HEK293 (cell line): Measurements from ENCODE around the gene CYTH4.

Source experiments
- CTCF ChIA-PET: fragments of 350-600 bp; formaldehyde crosslinking; extraction: SDS; loops from one replicate; lab custom pipeline; 2021; ENCODE audit warnings: antibody characterized with exemption; lab: Yijun Ruan, JAX
- POLR2A ChIA-PET: fragments of 300-600 bp; formaldehyde crosslinking; extraction: SDS; loops from one replicate; lab custom pipeline; 2020; ENCODE audit warnings: antibody characterized with exemption, inconsistent platforms; lab: Yijun Ruan, JAX
- H3K27ac ChIP-seq: fragments of 200-500 bp; sonication (Bioruptor generic); 2 replicates; pipeline ENCODE4 v1.5.1; 2014; ENCODE audit warnings: low read depth, low read length, control low read depth, inconsistent platforms; ENCODE audit errors: extremely low read depth
- H3K36me3 ChIP-seq, 2 experiments: fragments of 200-500 bp in 1 of 2; sonication (Bioruptor generic) in 1 of 2; 1 replicate in 1 of 2; 2 replicates in 1 of 2; pipeline ENCODE4 v1.5.1; 2014 to 2017; ENCODE audit warnings: inconsistent platforms in 2 of 2, low read length in 2 of 2; ENCODE audit not compliant: control insufficient read depth in 2 of 2, insufficient read depth in 1 of 2
- H3K4me1 ChIP-seq: fragments of 200-500 bp; sonication (Bioruptor generic); 2 replicates; pipeline ENCODE4 v1.5.1; 2014; ENCODE audit warnings: mild to moderate bottlenecking, low read length, inconsistent platforms; ENCODE audit not compliant: control insufficient read depth, insufficient read depth
- H3K4me3 ChIP-seq: 2 replicates; pipeline ENCODE4 v1.5.1; 2011; ENCODE audit warnings: low read depth, mild to moderate bottlenecking, control low read depth, low read length, moderate library complexity
- H3K9me3 ChIP-seq: fragments of 200-500 bp; sonication (Bioruptor generic); 2 replicates; pipeline ENCODE4 v1.5.1; 2014; ENCODE audit warnings: low read depth, low read length, inconsistent platforms; ENCODE audit not compliant: control insufficient read depth, insufficient read depth
- GFI1B ChIP-seq: fragments of 450-650 bp; formaldehyde crosslinking; IDR thresholded peaks from 2 replicates; pipeline ENCODE4 v1.5.1; 2016; ENCODE audit warnings: missing biosample characterization, missing genetic modification characterization
- INSM2 ChIP-seq: fragments of 450-650 bp; formaldehyde crosslinking; IDR thresholded peaks from 2 replicates; pipeline ENCODE4 v1.5.1; 2016; ENCODE audit warnings: missing biosample characterization, missing genetic modification characterization
- RBAK ChIP-seq: fragments of 450-650 bp; formaldehyde crosslinking; IDR thresholded peaks from 2 replicates; pipeline ENCODE4 v1.5.1; 2016; ENCODE audit warnings: missing biosample characterization, missing genetic modification characterization
- SETDB1 ChIP-seq: IDR thresholded peaks from one replicate; pipeline ENCODE4 v1.6.1; 2017; ENCODE audit warnings: mild to moderate bottlenecking, low read length, moderate library complexity, mixed read lengths; ENCODE audit not compliant: insufficient read length
- SP2 ChIP-seq: fragments of 450-650 bp; formaldehyde crosslinking; IDR thresholded peaks from 2 replicates; pipeline ENCODE4 v1.5.1; 2016; ENCODE audit warnings: missing biosample characterization, missing genetic modification characterization
- TRIM28 ChIP-seq: IDR thresholded peaks from 2 replicates; pipeline ENCODE4 v1.6.1; 2011; ENCODE audit warnings: low read length, control low read depth, borderline replicate concordance
- ZFP41 ChIP-seq: fragments of 450-650 bp; formaldehyde crosslinking; IDR thresholded peaks from 2 replicates; pipeline ENCODE4 v1.5.1; 2016; ENCODE audit warnings: missing biosample characterization, missing genetic modification characterization, borderline replicate concordance
- ZNF133 ChIP-seq: fragments of 450-650 bp; formaldehyde crosslinking; IDR thresholded peaks from 2 replicates; pipeline ENCODE4 v1.5.1; 2016; ENCODE audit warnings: missing biosample characterization, missing genetic modification characterization
- ZNF48 ChIP-seq: fragments of 450-650 bp; formaldehyde crosslinking; IDR thresholded peaks from 2 replicates; pipeline ENCODE4 v1.5.1; 2016; ENCODE audit warnings: missing biosample characterization, missing genetic modification characterization
- ZNF518A ChIP-seq: fragments of 450-650 bp; formaldehyde crosslinking; conservative IDR thresholded peaks from 2 replicates; pipeline ENCODE4 v1.5.1; 2016; ENCODE audit warnings: low read depth, missing biosample characterization, missing genetic modification characterization
- ZNF529 ChIP-seq: fragments of 450-650 bp; formaldehyde crosslinking; IDR thresholded peaks from 2 replicates; pipeline ENCODE4 v1.5.1; 2017; ENCODE audit warnings: missing genetic modification characterization, missing biosample characterization; ENCODE audit not compliant: insufficient replicate concordance
- ZNF600 ChIP-seq: fragments of 450-650 bp; formaldehyde crosslinking; IDR thresholded peaks from 2 replicates; pipeline ENCODE4 v1.5.1; 2016; ENCODE audit warnings: missing biosample characterization, missing genetic modification characterization
- ZNF623 ChIP-seq: fragments of 450-650 bp; formaldehyde crosslinking; IDR thresholded peaks from 2 replicates; pipeline ENCODE4 v1.5.1; 2016; ENCODE audit warnings: missing biosample characterization, missing genetic modification characterization
- ZNF629 ChIP-seq: fragments of 450-650 bp; formaldehyde crosslinking; IDR thresholded peaks from 2 replicates; pipeline ENCODE4 v1.5.1; 2017; ENCODE audit warnings: missing biosample characterization, missing genetic modification characterization
- ZNF654 ChIP-seq: fragments of 450-650 bp; formaldehyde crosslinking; IDR thresholded peaks from 2 replicates; pipeline ENCODE4 v1.5.1; 2016; ENCODE audit warnings: low read depth, missing biosample characterization, missing genetic modification characterization
- ZNF792 ChIP-seq: fragments of 450-650 bp; formaldehyde crosslinking; IDR thresholded peaks from 2 replicates; pipeline ENCODE4 v1.5.1; 2016; ENCODE audit warnings: missing biosample characterization, missing genetic modification characterization
- ZSCAN4 ChIP-seq: fragments of 450-650 bp; formaldehyde crosslinking; IDR thresholded peaks from 2 replicates; pipeline ENCODE4 v1.5.1; 2017; ENCODE audit warnings: missing biosample characterization, missing genetic modification characterization
- TF ChIP-seq, protein P1 (sequence below): fragments of 450-650 bp; formaldehyde crosslinking; IDR thresholded peaks from 2 replicates; pipeline ENCODE4 v1.5.1; 2016; ENCODE audit warnings: missing biosample characterization, missing genetic modification characterization
- TF ChIP-seq, protein P2 (sequence below): IDR thresholded peaks from 2 replicates; pipeline ENCODE4 v1.6.1; 2011; ENCODE audit warnings: mild to moderate bottlenecking, low read depth, low read length, borderline replicate concordance
- TF ChIP-seq, protein P3 (sequence below): fragments of 450-650 bp; formaldehyde crosslinking; IDR thresholded peaks from 2 replicates; pipeline ENCODE4 v1.5.1; 2016; ENCODE audit warnings: missing biosample characterization, missing genetic modification characterization
- TF ChIP-seq, protein P4 (sequence below): fragments of 450-650 bp; formaldehyde crosslinking; IDR thresholded peaks from 2 replicates; pipeline ENCODE4 v1.5.1; 2016; ENCODE audit warnings: missing biosample characterization, missing genetic modification characterization, low read depth

Gene CYTH4

GRCh38 chr22:37254209-37254866 is 28.0 kb upstream of the CYTH4 start (continued):
- TF ChIP-seq, protein P1, sequence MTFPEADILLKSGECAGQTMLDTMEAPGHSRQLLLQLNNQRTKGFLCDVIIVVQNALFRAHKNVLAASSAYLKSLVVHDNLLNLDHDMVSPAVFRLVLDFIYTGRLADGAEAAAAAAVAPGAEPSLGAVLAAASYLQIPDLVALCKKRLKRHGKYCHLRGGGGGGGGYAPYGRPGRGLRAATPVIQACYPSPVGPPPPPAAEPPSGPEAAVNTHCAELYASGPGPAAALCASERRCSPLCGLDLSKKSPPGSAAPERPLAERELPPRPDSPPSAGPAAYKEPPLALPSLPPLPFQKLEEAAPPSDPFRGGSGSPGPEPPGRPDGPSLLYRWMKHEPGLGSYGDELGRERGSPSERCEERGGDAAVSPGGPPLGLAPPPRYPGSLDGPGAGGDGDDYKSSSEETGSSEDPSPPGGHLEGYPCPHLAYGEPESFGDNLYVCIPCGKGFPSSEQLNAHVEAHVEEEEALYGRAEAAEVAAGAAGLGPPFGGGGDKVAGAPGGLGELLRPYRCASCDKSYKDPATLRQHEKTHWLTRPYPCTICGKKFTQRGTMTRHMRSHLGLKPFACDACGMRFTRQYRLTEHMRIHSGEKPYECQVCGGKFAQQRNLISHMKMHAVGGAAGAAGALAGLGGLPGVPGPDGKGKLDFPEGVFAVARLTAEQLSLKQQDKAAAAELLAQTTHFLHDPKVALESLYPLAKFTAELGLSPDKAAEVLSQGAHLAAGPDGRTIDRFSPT = 0 out of 2 replicates have a peak, but pooled peaks have one; percentile 28
- TF ChIP-seq ZFP41 (no peak), INSM2 (tag by site-specific recombination) (no peak), RBAK (tag by site-specific recombination) (no peak), SETDB1 (no peak), ZNF623 (tag by site-specific recombination) (no peak), ZNF48 (tag by site-specific recombination) (no peak), ZNF133 (no peak), ZNF792 (tag by site-specific recombination) (no peak)
- TF ChIP-seq, protein P2, sequence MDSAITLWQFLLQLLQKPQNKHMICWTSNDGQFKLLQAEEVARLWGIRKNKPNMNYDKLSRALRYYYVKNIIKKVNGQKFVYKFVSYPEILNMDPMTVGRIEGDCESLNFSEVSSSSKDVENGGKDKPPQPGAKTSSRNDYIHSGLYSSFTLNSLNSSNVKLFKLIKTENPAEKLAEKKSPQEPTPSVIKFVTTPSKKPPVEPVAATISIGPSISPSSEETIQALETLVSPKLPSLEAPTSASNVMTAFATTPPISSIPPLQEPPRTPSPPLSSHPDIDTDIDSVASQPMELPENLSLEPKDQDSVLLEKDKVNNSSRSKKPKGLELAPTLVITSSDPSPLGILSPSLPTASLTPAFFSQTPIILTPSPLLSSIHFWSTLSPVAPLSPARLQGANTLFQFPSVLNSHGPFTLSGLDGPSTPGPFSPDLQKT = no peak
- TF ChIP-seq, protein P3, sequence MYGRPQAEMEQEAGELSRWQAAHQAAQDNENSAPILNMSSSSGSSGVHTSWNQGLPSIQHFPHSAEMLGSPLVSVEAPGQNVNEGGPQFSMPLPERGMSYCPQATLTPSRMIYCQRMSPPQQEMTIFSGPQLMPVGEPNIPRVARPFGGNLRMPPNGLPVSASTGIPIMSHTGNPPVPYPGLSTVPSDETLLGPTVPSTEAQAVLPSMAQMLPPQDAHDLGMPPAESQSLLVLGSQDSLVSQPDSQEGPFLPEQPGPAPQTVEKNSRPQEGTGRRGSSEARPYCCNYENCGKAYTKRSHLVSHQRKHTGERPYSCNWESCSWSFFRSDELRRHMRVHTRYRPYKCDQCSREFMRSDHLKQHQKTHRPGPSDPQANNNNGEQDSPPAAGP (tag by site-specific recombination) = no peak
- TF ChIP-seq, protein P4, sequence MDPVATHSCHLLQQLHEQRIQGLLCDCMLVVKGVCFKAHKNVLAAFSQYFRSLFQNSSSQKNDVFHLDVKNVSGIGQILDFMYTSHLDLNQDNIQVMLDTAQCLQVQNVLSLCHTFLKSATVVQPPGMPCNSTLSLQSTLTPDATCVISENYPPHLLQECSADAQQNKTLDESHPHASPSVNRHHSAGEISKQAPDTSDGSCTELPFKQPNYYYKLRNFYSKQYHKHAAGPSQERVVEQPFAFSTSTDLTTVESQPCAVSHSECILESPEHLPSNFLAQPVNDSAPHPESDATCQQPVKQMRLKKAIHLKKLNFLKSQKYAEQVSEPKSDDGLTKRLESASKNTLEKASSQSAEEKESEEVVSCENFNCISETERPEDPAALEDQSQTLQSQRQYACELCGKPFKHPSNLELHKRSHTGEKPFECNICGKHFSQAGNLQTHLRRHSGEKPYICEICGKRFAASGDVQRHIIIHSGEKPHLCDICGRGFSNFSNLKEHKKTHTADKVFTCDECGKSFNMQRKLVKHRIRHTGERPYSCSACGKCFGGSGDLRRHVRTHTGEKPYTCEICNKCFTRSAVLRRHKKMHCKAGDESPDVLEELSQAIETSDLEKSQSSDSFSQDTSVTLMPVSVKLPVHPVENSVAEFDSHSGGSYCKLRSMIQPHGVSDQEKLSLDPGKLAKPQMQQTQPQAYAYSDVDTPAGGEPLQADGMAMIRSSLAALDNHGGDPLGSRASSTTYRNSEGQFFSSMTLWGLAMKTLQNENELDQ (tag by site-specific recombination) = no peak
- TF ChIP-seq, all 188 proteins: peak for 7

GRCh38 chr22:37254867-37255233 is 27.5 kb upstream of the CYTH4 start:
- Histone ChIP-seq H3K4me1 (no peaks in the 10 kb centered on the region; the same call in 1 of the 2 replicates), H3K27ac (no peak overlapping the region), H3K4me3 (no peak overlapping the region), H3K36me3 (no peaks in the 10 kb centered on the region), H3K9me3 (no peaks in the 10 kb centered on the region)
- POLR2A ChIA-PET = no interaction called here
- CTCF ChIA-PET = interaction anchor here (0.6 to 1.0 kb wide), 4 partner anchors 11 to 655 kb away, joined by 3 to 6 read pairs (median 4); no protein-coding TSS in a partner anchor
- 0 out of 2 replicates have a peak, but pooled peaks have one; percentile 8 for TF ChIP-seq ZNF518A
- TF ChIP-seq TRIM28 = peak; percentile 48; the same call in 1 of the 2 replicates
- TF ChIP-seq GFI1B (tag by site-specific recombination) = no peak
- TF ChIP-seq ZNF529 (tag by site-specific recombination) = no peak
- TF ChIP-seq SP2 (tag by site-specific recombination) = no peak
- 0 out of 2 replicates have a peak, but pooled peaks have one; percentile 2 for TF ChIP-seq ZNF654 (tag by site-specific recombination)
- peak; percentile 27; the same call in 1 of the 2 replicates for TF ChIP-seq ZNF629 (tag by site-specific recombination)
- TF ChIP-seq ZSCAN4 (tag by site-specific recombination) = no peak
- 0 out of 2 replicates have a peak, but pooled peaks have one; percentile 30 for TF ChIP-seq ZNF600 (tag by site-specific recombination)
